ENCODE measurements around the gene SPEM3.

SPEM3 gene

DNA sequence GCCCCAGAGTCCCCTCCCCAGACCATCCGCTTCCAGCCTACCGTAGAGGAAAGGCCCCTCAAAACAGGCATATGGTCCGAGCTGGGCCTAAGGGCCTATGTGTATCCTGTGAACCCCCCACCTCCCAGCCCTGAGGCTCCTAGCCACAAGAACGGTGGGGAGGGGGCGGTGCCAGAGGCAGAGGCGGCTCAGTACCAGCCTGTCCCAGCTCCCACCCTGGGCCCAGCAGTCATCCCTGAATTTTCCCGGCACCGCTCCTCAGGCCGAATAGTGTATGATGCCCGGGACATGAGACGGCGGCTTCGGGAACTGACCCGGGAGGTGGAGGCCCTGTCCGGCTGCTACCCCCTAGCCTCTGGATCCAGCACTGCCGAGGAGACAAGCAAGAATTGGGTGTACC is 7.5 kb upstream of the SPEM3 start:
- no peak for TF ChIP-seq POLR2AphosphoS5 (IDR thresholded peaks at IDR 0.05; ENCODE audit: low read depth, low read length)
- TF ChIP-seq, protein P1, sequence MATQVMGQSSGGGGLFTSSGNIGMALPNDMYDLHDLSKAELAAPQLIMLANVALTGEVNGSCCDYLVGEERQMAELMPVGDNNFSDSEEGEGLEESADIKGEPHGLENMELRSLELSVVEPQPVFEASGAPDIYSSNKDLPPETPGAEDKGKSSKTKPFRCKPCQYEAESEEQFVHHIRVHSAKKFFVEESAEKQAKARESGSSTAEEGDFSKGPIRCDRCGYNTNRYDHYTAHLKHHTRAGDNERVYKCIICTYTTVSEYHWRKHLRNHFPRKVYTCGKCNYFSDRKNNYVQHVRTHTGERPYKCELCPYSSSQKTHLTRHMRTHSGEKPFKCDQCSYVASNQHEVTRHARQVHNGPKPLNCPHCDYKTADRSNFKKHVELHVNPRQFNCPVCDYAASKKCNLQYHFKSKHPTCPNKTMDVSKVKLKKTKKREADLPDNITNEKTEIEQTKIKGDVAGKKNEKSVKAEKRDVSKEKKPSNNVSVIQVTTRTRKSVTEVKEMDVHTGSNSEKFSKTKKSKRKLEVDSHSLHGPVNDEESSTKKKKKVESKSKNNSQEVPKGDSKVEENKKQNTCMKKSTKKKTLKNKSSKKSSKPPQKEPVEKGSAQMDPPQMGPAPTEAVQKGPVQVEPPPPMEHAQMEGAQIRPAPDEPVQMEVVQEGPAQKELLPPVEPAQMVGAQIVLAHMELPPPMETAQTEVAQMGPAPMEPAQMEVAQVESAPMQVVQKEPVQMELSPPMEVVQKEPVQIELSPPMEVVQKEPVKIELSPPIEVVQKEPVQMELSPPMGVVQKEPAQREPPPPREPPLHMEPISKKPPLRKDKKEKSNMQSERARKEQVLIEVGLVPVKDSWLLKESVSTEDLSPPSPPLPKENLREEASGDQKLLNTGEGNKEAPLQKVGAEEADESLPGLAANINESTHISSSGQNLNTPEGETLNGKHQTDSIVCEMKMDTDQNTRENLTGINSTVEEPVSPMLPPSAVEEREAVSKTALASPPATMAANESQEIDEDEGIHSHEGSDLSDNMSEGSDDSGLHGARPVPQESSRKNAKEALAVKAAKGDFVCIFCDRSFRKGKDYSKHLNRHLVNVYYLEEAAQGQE (IDR thresholded peaks at IDR 0.05; ENCODE audit: insufficient read depth in 1 of 2, low read depth in 2 of 2, low read length in 2 of 2) = no peak
- no peak for TF ChIP-seq SIN3A (IDR thresholded peaks at IDR 0.05; ENCODE audit: borderline replicate concordance, insufficient read depth, low read length)
- no peak for TF ChIP-seq FOXP2 (optimal IDR thresholded peaks at IDR 0.05; ENCODE audit: borderline replicate concordance, extremely low read depth, extremely low read length, insufficient read depth)
- TF ChIP-seq TAF1 (IDR thresholded peaks at IDR 0.05; ENCODE audit: borderline replicate concordance, insufficient read depth, low read length) = no peak

DNA sequence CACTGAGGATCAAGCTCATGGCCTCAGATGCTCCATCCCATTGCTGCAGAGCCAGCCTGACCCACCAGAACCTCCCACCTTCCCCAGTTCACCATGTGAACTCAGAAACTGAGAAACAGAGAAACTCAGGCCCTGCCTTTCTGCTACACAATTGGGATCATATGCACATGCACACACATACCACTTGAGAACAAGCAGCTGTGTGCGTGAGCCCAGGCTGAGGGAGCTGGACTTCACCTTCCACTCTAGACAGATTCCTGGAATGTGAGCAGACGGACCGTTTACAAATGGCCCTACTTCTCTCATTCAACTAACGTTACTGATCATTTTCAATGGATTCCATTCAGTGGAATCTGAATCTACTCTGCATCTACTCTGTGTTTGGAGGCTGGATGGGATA is 5.0 kb upstream of the SPEM3 start:
- TF ChIP-seq, protein P1 (IDR thresholded peaks at IDR 0.05; ENCODE audit: insufficient read depth in 1 of 2, low read depth in 2 of 2, low read length in 2 of 2) = no peak
- no peak for TF ChIP-seq TAF1 (IDR thresholded peaks at IDR 0.05; ENCODE audit: borderline replicate concordance, insufficient read depth, low read length)
- no peak for TF ChIP-seq POLR2AphosphoS5 (IDR thresholded peaks at IDR 0.05; ENCODE audit: low read depth, low read length)
- no peak for TF ChIP-seq FOXP2 (optimal IDR thresholded peaks at IDR 0.05; ENCODE audit: borderline replicate concordance, extremely low read depth, extremely low read length, insufficient read depth)
- TF ChIP-seq SIN3A (IDR thresholded peaks at IDR 0.05; ENCODE audit: borderline replicate concordance, insufficient read depth, low read length) = no peak

DNA sequence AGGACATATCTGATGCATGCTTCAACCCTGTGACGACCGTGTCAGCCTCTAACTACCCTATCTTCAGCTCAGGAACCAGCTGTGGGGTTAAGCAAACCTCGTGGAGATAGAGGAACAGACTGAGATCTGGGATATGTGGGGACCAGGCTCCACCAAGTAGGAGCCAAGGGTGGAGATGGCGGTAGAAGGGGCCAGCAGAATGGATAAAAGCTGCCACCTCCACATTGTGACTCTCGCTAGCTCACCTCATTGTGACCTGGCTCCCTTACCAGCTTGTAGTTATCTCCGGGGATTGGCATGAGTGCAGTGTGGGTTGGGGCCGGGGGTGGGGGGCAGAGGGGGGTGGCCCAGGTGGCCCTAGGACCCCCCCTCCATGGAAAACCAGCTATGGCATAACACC is 3.3 kb upstream of the SPEM3 start, which contains the start of gene SPEM2:
Gene SPEM2 (plus strand): TSS at position 301 of the 400 bp plus-strand sequence. CDS start 73 bp downstream, at position 374.
- TF ChIP-seq, protein P1 (IDR thresholded peaks at IDR 0.05; ENCODE audit: insufficient read depth in 1 of 2, low read depth in 2 of 2, low read length in 2 of 2) = no peak
- no peak for TF ChIP-seq FOXP2 (optimal IDR thresholded peaks at IDR 0.05; ENCODE audit: borderline replicate concordance, extremely low read depth, extremely low read length, insufficient read depth)
- TF ChIP-seq SIN3A (IDR thresholded peaks at IDR 0.05; ENCODE audit: borderline replicate concordance, insufficient read depth, low read length) = no peak
- TF ChIP-seq TAF1 (IDR thresholded peaks at IDR 0.05; ENCODE audit: borderline replicate concordance, insufficient read depth, low read length) = no peak
- TF ChIP-seq POLR2AphosphoS5 (IDR thresholded peaks at IDR 0.05; ENCODE audit: low read depth, low read length) = no peak

DNA sequence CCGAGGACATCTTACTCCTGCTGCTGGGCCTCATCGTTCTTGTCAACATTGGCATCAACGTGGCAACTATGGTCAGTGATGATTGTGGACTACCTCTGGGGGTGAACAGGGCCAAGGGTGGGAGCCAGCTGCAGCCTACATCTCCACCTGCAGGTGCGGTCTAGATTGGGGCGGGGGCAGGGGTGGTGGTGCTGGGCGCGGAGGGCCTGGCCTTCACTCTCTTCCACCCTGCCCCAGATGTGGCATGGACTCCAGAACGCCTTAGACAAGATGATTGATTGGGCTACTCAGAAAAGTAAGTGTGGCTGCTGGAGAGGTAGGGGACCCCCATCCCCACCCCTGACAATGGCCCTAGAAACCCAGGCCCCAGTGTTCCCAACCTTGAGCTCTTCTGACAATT is 2.9 kb upstream of the SPEM3 start:
- no peak for TF ChIP-seq POLR2AphosphoS5 (IDR thresholded peaks at IDR 0.05; ENCODE audit: low read depth, low read length)
- no peak for TF ChIP-seq FOXP2 (optimal IDR thresholded peaks at IDR 0.05; ENCODE audit: borderline replicate concordance, extremely low read depth, extremely low read length, insufficient read depth)
- TF ChIP-seq, protein P1 (IDR thresholded peaks at IDR 0.05; ENCODE audit: insufficient read depth in 1 of 2, low read depth in 2 of 2, low read length in 2 of 2) = no peak
- no peak for TF ChIP-seq TAF1 (IDR thresholded peaks at IDR 0.05; ENCODE audit: borderline replicate concordance, insufficient read depth, low read length)
- no peak for TF ChIP-seq SIN3A (IDR thresholded peaks at IDR 0.05; ENCODE audit: borderline replicate concordance, insufficient read depth, low read length)
